HL-60 (cell line): ENCODE data around the gene GALT.

Experiments used
- DNase-seq, 2 experiments: peaks; one replicate each; pipeline ENCODE4 v3.0.0-alpha.2; 2010 to 2020; ENCODE audit warnings: low read depth in 1 of 2, low spot score in 1 of 2
- H3K27ac ChIP-seq: fragments of 250-450 bp; sonication (Bioruptor Pico); replicated peaks from 2 replicates; pipeline ENCODE4 v1.5.1; 2020; ENCODE audit warnings: mild to moderate bottlenecking, moderate library complexity
- H3K27me3 ChIP-seq: fragments of 250-450 bp; sonication (Bioruptor Pico); 2 replicates; pipeline ENCODE4 v1.5.1; 2021; ENCODE audit warnings: mild to moderate bottlenecking, moderate library complexity; ENCODE audit not compliant: insufficient read depth, poor library complexity, severe bottlenecking
- H3K4me3 ChIP-seq: replicated peaks from 2 replicates; pipeline ENCODE4 v1.5.1; 2011; ENCODE audit warnings: mild to moderate bottlenecking, control low read depth, low read length; ENCODE audit not compliant: insufficient read depth
- CTCF ChIP-seq: IDR thresholded peaks from one replicate; pipeline ENCODE4 v1.5.1; 2011; ENCODE audit warnings: low read length, control low read depth, inconsistent platforms; ENCODE audit not compliant: insufficient read depth
- GABPA ChIP-seq: IDR thresholded peaks from 2 replicates; pipeline ENCODE4 v1.6.1; 2012; ENCODE audit warnings: low read depth
- POLR2AphosphoS5 ChIP-seq: IDR thresholded peaks from 2 replicates; pipeline ENCODE4 v1.6.1; 2012; ENCODE audit warnings: low read depth
- REST ChIP-seq: IDR thresholded peaks from 2 replicates; pipeline ENCODE4 v1.6.1; 2012; ENCODE audit warnings: low read depth; ENCODE audit not compliant: insufficient replicate concordance
- SPI1 ChIP-seq: IDR thresholded peaks from 2 replicates; pipeline ENCODE4 v1.6.1; 2012; ENCODE audit warnings: low read depth, mild to moderate bottlenecking, borderline replicate concordance

GALT gene

GRCh38 chr9:34629491-34629808, 17.0 kb upstream of the GALT start:
- Histone ChIP-seq H3K4me3 (no peak overlapping the region), H3K27me3 (peaks cover 50% of the 10 kb centered on the region), H3K27ac (no peak overlapping the region)
- no peak for TF ChIP-seq CTCF
- TF ChIP-seq SPI1, result no peak
- no peak for TF ChIP-seq POLR2AphosphoS5
- no peak for TF ChIP-seq REST
- no peak for TF ChIP-seq GABPA
- no peak for DNase-seq

- DNase-seq, result no peak
- TF ChIP-seq REST, result no peak
- no peak for TF ChIP-seq GABPA
- Histone ChIP-seq H3K27me3 (peaks cover 41% of the 10 kb centered on the region), H3K27ac (no peak overlapping the region), H3K4me3 (no peak overlapping the region)
Observed at GRCh38 chr9:34630402-34631154, 15.9 kb upstream of the GALT start.

GRCh38 chr9:34633166-34633565, 13.3 kb upstream of the GALT start:
- peaks cover 16% of the 10 kb centered on the region for H3K27me3 ChIP-seq

More at GRCh38 chr9:34633166-34633565, 13.3 kb upstream of the GALT start:
- TF ChIP-seq REST (no peak), SPI1 (no peak), CTCF (no peak), POLR2AphosphoS5 (no peak; the same call in 1 of the 2 replicates), GABPA (no peak)
- no peak for DNase-seq
- no peak overlapping the region for H3K27ac ChIP-seq
- H3K4me3 ChIP-seq, result no peak overlapping the region
